Midbrain (tissue), 1 donor: ENCODE data around the gene LNP1.
A peak's percentile ranks its signal among the peaks of the same experiment; 100 is the strongest.
"Not testable (repeated sequence)": the region's sequence is repeated elsewhere in the genome, so short reads cannot be mapped to it uniquely, and the experiment has no call there.

Experiments
- DNase-seq: peaks from one replicate; lab custom pipeline; 2025; lab: John Stamatoyannopoulos, UW

LNP1 gene, protein sequence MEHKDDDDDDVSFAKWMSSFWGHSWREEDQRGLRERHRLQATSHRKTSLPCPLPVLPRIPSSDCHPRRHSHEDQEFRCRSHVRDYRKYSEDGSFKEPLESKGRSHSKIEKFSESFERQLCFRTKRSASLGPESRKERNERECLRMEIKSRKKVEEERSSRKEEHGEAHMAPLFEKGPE

DNA sequence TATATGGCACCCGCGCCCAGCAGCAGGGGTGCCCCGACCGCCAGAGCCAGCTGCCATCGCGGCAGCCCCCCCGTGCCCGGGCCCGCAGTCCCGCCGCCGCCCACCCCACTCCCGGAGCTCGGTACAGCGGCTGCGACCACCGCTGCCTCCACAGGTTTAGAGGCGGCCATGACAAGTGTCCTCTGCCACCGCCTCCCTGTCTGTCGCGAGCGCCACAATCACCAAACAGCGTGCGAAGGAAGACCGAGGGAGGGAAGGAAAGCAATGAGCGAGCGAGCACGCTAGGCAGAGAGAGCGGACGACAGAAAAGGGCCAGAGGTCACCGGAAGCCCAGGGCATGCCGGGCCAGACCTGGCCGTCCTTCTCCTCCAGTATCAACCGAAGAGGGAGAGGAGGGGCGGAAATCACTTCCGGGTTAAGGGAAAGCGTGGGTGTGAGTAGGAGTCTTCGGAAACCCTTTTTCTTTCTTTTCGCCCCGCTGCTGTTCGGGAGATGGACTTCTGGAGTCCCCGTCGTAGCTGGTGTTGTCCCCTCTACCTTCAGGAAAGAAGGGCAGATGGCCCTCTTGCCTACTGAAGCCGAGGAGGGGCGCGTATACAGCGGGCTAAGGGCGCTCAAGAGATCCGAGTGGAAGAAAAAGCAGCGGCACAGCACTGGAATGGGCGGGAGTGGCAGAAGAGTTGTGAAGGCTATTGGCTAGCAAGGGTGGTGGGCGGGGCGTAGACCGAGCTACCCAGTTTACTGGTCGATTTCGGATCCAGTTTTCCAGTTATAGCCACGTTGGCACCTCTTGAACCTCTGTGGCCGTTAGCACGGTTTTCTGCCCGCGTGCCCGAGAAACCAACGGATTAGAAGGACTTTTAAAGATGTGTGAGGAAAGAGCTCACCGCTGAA lies at the start of gene LNP1, which contains the start of gene TOMM70:
Gene LNP1 (plus strand): TSS at position 760 of the 894 bp plus-strand sequence. CDS start 28,191 bp downstream, outside the sequence.
Gene TOMM70 (minus strand): TSS at position 310 of the 894 bp plus-strand sequence. CDS start 140 bp downstream, at position 170.
- peak; percentile 97 for DNase-seq

DNA sequence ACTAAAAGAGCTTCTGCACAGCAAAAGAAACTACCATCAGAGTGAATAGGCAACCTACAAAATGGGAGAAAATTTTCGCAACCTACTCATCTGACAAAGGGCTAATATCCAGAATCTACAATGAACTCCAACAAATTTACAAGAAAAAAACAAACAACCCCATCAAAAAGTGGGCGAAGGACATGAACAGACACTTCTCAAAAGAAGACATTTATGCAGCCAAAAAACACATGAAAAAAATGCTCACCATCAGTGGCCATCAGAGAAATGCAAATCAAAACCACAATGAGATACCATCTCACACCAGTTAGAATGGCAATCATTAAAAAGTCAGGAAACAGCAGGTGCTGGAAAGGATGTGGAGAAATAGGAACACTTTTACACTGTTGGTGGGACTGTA lies 49.6 kb upstream of the LNP1 start:
- not testable (repeated sequence) for DNase-seq

DNA sequence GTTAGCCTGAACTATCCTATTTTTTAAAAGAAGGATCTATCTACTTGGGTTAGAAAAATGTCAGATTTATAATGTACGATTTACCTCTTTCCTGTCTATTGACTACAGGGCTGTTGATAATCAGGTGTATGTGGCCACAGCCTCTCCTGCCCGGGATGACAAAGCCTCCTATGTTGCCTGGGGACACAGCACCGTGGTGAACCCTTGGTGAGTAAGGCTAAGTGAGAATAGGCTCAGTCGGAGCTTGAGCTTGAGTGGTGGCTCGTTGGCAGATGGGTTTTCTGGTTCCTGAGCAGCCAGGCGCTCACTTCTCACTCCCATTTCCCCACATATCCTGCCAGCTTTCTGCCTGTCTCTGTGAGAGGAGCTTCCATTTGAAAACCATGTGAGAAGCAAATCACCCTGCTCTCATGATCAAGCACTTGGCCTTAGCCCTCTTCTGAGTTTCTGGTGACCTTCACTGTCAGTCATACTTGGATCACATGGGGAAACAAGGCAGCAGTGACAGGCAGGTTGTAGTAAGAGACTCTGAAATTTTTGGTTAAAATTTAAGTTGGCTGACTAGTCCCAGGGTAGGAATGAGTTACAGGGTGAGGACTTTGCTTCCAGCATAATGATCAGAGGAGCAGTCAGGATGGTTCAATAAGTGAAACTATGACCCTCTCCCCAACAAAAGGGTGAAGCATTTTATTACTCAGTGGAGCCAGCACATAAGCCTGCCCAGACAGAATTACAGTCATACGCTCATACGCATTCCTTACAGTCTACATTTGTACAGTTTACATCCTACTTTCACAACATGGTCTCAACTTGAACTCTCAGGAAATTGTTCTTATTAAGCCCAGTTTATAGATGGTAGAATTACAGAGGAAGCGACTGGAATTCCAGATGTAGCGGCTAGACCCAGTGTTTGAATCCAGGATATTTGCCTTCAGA lies 48.8 kb upstream of the LNP1 start:
- no peak for DNase-seq

DNA sequence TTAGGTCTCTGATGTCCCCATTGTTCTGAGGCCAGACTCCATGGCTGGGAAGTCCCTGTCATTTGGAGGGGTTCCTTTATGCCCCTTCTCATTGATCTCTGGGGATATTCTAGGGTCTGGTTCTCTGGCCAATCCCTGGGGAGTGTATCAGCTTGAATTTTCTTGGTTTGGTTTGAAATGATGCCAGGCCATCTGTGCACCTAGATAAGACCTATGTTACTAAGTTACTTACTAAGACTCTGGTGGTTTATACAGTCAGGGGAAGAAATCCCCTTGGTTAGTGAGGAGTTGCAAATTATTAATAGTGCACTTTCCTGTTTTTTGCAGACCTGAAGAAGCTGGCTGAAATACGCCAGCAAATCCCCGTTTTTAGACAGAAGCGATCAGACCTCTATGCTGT lies 46.5 kb upstream of the LNP1 start:
- no peak for DNase-seq

DNA sequence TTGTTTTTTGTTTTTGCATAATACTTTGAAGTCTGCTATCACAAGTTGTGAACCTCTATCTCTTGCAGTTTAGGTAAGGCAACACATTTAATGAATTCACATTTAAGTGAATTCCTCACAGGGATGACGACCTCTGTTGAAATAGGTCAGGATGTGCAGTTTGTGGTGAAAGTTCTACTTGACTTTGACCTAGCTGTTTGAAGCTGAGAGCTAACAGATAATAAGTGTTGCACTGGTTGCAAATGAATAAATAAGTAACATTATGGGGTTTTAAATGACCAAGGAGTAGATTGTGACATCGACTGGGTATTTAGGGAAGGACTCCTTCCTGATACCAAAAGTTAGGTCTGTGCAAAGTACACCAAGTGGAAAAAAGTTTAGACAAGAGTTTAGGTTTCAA lies 42.9 kb upstream of the LNP1 start:
- no peak for DNase-seq

DNA sequence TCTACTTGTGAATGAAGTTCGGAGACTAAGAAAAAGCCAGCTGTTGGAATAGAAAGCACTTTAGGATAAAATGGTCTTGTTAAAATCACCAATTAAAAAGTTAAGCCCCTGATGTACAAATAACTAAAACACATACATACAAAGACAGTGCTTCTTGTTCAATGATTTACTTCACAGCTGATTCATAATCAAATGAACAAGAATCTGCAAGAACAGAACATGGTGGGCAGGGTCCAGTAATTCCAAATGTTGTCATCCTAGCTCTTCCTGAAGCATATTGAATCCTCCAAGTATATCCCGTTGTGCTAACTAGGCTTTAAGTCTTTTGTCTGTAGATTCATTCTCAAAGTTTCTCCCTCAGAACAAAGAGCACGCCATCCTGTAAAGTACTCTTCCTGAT lies 42.3 kb upstream of the LNP1 start:
- no peak for DNase-seq

DNA sequence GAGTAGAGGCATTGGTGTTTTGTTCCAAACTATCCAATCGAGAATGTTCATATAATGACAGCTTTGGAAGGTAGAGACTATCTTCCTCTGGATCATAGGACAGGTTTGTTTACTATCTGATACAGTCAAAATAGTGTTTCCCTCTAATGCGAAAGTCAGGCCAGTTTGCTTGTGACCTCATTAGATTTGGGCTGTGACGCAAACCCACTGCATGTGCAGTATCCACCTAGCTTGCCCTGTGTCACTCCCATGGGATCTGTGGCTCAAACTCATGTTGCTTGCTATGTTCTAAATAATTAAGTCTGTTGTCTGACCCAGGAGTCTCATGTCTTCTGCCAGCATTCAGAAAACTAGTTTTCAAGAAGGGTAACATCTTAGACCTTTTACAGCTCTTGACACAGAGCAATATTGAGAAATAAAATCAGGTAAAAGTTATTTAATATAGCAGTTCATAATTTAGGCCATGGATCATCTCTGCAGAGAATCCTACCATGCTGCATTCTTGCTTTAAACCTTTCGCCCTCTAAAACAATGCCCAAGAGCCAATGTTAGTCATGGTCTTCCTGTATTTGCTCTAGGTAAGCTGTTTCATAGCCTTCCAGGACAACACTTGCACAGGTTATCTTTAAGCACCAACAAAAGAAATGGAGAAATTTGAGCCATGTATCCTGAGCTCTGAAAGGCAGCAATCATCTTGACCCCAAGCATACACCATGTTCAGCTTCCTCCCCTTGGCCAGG lies 40.4 kb upstream of the LNP1 start:
- DNase-seq: no peak

DNA sequence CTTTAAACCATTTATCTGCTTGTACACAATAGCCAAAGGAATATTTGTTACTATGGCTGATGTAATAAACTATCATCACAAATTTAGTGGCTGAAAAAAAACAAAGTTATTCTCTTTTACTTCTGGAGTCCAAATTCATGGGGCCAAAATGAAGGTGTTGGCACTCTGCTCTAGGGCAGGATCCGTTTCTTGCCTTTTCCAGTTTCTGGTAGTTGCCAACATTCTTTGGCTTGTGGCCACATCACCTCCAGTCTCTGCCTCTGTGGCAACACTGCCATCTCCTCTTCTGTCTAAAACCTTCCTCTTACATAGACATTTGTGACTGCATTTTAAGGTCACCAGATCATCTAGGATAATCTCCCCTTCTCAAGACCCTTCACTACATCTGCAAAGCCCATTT lies 39.4 kb upstream of the LNP1 start:
- no peak for DNase-seq

DNA sequence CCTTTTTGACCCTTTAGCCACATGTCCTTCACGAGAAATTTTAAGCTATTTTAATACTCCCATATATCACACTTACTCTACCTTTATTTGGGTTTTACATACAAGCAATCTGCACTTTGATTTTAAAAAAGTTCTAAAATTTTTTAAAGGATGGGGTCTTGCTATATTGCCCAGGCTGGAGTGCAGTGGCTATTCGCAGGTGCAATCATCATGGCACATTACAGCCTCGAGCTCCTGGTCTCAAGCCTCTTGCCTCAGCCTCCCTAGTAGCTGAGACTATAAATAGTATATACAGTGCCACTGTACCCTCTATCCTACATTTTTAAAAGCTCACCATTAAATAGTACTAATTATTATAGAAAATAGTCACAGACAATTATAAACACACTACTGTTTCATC lies 36.9 kb upstream of the LNP1 start:
- DNase-seq: no peak

DNA sequence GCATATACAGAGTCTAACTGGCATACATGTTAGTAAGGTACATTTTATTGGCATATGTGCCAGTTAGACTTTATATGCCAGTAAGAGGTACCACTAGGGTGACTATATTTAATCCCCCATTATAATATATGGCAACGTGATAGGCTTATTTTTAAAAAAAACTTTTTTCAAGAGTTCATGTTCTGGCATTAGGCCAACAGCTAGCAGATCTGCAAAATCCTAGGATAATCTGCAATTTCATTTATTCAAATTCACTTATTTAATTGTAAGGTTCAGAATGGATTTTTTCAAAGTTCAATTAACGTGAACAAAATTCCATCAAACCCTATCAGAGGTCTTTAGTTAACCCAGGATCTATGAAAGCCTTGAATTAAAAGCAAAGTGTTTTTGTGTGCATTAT lies 34.9 kb upstream of the LNP1 start:
- DNase-seq: no peak

DNA sequence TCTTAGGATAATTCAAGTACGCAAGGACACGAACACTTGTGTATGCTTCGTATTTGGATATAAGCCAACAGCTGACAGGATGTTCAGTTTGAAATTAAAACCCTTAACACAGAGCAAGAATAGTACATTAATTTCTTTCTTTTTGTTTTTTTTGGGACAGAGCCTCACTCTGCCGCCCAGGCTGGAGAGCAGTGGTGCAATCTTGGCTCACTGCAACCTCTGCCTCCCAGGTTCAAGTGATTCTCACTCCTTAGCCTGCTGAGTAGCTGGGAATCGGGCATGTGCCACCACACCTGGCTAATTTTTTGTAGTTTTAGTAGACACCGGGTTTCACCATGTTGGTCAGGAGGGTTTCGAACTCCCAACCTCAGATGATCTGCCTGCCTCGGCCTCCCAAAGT lies 32.9 kb upstream of the LNP1 start:
- DNase-seq: no peak

DNA sequence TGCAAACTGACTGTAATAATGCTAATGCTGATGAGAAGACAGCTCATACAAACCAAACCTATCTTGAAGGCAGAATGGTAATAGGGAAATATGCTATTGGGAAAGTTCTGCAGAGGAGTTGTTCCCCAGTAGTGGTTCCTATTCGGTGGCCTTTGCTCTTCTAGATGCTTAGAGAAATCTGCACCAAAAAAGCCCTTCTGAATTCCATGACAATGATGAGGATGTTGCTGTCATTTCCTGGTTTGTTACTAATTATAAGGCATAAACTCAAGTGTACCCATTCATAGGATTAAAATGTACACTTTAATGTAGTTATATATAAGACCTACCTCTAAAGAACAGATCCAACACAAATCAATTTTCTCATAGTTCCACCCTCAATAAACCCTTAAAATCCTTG lies 30.6 kb upstream of the LNP1 start:
- DNase-seq: no peak

DNA sequence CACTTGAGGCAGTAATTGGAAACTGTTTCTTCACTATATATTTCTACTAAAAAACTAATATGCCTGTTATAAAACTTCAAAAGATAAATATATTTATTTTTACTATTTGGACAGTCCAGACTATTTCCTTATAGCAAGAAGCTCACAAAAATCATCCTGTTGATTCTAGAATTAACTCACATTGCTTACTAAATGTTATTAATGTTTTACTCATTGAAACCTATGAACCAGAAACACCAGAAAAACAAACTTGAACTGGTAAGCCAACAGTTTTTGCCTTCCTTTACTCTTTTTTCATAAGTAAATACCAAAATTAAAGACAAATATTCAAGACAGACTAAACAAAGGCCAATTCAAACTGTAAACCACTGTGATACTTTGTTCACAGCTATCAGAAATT lies 26.8 kb upstream of the LNP1 start:
- no peak for DNase-seq

DNA sequence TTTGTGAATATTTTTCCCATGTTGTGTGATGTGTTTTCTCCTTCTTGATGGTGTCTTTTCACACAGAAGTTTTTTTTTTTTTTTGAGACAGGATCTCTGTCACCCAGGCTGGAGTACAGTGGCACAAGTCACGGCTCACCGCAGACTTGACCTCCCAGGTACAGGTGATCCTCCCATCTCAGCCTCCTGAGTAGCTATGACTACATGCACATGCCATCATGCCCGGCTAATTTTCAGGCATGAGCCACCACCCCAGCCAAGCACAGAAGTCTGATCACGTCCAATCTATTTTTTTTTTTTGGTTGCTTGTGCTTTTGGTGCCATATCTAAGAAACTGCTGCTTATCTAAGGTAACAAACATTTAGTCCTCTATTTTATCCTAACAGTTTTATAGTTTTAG lies 25.0 kb upstream of the LNP1 start:
- no peak for DNase-seq

DNA sequence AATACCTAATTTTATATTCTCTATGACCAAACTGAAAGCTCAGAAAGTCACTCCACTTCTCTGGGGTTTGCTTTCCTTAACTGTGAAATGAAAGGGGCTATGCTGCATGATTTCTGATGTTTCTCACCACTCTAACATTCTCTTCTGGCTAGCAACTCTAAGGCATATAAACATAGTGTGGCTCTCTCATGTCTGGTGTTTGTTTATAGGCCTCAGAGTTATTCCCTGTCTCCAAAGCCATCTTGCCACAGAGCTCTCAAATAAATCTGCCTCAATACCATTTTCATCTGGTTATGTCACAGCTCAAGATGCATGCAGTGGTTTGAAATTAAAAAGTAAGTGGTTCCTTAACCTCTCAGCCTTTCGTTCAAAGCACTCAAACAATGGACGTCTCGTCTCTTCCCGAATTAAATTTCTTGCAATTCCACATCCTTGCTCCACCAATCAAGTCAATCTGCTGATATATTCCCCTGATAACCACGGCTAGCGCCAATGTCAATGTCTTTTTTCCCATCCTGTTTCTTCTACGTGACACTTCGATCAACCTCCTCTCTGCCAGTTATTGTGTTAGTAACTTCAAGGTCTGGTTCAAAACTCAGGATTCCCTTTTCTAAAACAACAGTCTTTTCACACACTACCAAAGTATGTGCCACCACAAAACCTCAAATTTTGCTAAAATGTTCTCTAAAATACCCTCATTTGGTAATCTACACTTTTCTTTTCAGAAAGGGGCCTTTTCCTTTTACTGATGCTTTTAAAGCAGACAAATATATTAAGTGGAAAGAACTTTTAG lies 16.4 kb upstream of the LNP1 start:
- no peak for DNase-seq

DNA sequence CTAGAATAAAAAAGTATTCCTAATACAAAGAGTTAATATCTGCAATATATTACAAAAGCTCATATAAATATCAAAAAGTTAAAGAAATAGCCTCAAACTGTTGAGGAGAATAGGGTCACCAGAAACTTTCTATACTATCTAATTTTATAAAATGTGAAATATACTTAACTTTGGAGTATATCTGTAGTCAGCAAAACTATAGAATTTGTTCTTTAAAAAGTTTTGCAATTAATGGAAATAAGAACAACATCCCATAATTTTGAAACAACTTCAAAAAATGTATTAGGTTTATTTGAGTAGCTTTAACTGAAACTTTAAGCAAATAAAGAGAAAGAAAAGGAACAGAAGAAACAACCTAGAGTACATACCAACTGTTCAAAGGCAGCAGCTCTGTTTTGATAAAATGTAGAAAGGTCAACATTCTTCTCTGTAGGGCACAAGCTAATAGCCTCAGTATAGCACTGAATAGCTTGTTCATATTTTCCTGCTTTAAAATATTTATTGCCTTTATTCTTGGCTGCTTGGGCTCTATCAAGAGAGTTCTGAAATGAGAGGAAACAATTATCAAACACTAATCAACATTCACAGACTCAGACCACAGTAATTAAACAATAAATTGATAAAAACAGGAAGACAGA lies 14.8 kb upstream of the LNP1 start:
- no peak for DNase-seq

DNA sequence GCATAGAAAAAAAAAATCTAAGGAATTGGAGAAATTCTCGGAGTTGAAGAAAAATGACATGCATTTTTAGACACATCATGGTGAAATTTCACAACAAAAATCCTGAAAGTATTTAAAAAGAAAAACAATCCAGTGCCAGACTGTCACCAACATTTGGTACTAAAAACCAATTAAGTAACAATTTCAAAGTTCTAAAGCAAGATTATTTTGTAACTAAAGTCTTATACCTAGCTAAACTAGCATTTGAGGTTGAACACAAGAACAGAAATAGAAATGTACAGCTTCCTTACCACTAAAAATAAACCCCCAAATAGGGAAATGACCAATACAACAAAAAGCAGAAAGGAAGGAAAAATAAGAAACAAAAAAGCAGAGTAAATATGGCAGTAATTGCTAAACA lies 12.3 kb upstream of the LNP1 start:
- DNase-seq: no peak

DNA sequence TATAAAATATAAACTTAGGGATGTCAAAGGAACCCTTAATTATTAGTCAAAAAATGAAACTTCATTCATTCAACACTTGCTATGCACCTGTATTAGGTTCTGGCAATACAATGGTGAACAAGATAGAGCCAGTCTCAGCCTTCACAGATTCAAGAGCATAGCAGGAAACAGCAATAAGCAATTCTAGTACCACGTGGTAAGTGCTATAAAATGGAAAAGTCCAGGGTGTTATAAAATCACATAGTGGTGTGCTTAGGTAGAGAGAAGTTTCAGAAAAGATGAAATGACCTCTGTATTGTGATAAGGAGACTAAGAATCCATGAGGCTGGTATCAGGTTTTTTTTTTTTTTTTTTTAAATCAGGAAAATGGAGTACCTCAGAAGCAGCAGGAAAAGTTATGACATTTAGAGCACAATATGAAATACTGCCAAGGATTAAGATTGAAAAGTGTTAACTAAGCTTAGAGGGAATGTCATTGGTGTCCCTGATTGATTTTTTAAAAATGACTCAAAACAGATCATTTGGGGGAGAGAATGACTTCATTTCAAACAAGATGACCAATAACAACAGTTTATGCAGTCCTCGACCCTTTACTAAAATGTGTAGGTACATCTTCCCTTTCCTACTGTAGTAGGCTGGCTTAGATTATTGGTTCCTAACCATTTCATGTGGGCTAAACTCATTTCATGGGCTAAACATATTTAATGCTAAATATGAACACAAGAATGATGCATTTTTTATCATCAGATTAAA lies 5.5 kb upstream of the LNP1 start:
- DNase-seq: no peak

DNA sequence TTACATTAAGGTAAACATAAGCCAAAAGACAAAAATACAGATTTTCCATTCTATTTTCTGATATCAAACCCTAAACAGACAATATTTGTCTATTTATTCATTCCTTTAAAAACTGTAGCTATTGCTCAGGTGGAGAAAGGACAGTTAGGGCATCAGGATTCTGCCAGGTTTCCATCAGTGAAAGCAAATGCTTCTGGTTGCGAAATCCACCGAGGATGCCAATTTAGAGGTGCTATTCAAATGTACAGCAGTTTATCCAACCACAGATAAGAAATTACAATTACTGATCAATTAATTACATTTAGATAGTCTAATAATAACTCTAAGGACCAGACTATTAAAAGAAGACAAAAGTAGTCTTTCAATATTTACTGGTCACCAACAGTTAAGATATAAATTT lies 4.4 kb upstream of the LNP1 start:
- DNase-seq: no peak
